ENCODE measurements around the gene HDAC1. TPM values are rescaled to one million over a fixed set of nuclear protein-coding genes. Genes with fewer than 3 reads are reported as not detected.
"Not testable (repeated sequence)": the region's sequence is repeated elsewhere in the genome, so short reads cannot be mapped to it uniquely, and the experiment has no call there.

The HDAC1 gene
- total RNA-seq, 1 donor from 2014 or later, result 29.9 TPM

GRCh38 chr1:32338637-32339145, 46.8 kb downstream of the HDAC1 start:
- DNase-seq (ENCODE audit: low spot score), result no peak

GRCh38 chr1:32339363-32339978, 47.6 kb downstream of the HDAC1 start:
- DNase-seq (ENCODE audit: low spot score), result no peak
- intact Hi-C loops (cut with DNase I), result no loop called here

More at GRCh38 chr1:32338637-32339145, 46.8 kb downstream of the HDAC1 start:
- intact Hi-C loops (cut with DNase I), result no loop called here

- intact Hi-C loops (cut with DNase I), result no loop called here
- DNase-seq (ENCODE audit: low spot score), result no peak
Measured at GRCh38 chr1:32341186-32341757, 49.4 kb downstream of the HDAC1 start.

GRCh38 chr1:32341971-32342370, 50.1 kb downstream of the HDAC1 start:
- intact Hi-C loops (cut with DNase I), result no loop called here
- no peak for DNase-seq (ENCODE audit: low spot score)

- intact Hi-C loops (cut with DNase I), result no loop called here
- no peak for DNase-seq (ENCODE audit: low spot score)
Measured at GRCh38 chr1:32342704-32343103, 50.8 kb downstream of the HDAC1 start.

GRCh38 chr1:32345289-32345827, 53.5 kb downstream of the HDAC1 start:
- no peak for DNase-seq (ENCODE audit: low spot score)
- intact Hi-C loops (cut with DNase I), result no loop called here

- no peak for DNase-seq (ENCODE audit: low spot score)
- intact Hi-C loops (cut with DNase I), result no loop called here
Measured at GRCh38 chr1:32346532-32347157, 54.8 kb downstream of the HDAC1 start.

GRCh38 chr1:32349211-32349708, 57.4 kb downstream of the HDAC1 start:
- intact Hi-C loops (cut with DNase I), result no loop called here
- DNase-seq (ENCODE audit: low spot score), result peak; percentile 87

GRCh38 chr1:32350785-32351398, 59.0 kb downstream of the HDAC1 start:
- DNase-seq (ENCODE audit: low spot score), result peak; percentile 88
- intact Hi-C loops (cut with DNase I), result no loop called here

- intact Hi-C loops (cut with DNase I), result no loop called here
- peak; percentile 97 for DNase-seq (ENCODE audit: low spot score)
Measured at GRCh38 chr1:32351399-32352238, 59.7 kb downstream of the HDAC1 start.

GRCh38 chr1:32352239-32352745, 60.4 kb downstream of the HDAC1 start:
- DNase-seq (ENCODE audit: low spot score), result no peak

GRCh38 chr1:32352831-32353383, 61.0 kb downstream of the HDAC1 start:
- no peak for DNase-seq (ENCODE audit: low spot score)
- intact Hi-C loops (cut with DNase I), result no loop called here

More at GRCh38 chr1:32352239-32352745, 60.4 kb downstream of the HDAC1 start:
- intact Hi-C loops (cut with DNase I), result no loop called here

GRCh38 chr1:32353431-32353830, 61.5 kb downstream of the HDAC1 start:
- intact Hi-C loops (cut with DNase I), result no loop called here
- no peak for DNase-seq (ENCODE audit: low spot score)

GRCh38 chr1:32353886-32354570, 62.1 kb downstream of the HDAC1 start:
- DNase-seq (ENCODE audit: low spot score), result no peak
- intact Hi-C loops (cut with DNase I), result no loop called here

GRCh38 chr1:32355778-32356177, 63.9 kb downstream of the HDAC1 start:
- intact Hi-C loops (cut with DNase I); DNase-seq (ENCODE audit: low spot score): not testable (repeated sequence)

GRCh38 chr1:32356478-32356877, 64.6 kb downstream of the HDAC1 start:
- intact Hi-C loops (cut with DNase I), result no loop called here

GRCh38 chr1:32357614-32358013, 65.7 kb downstream of the HDAC1 start:
- DNase-seq (ENCODE audit: low spot score), result no peak
- intact Hi-C loops (cut with DNase I), result no loop called here

More at GRCh38 chr1:32356478-32356877, 64.6 kb downstream of the HDAC1 start:
- DNase-seq (ENCODE audit: low spot score), result no peak

- no peak for DNase-seq (ENCODE audit: low spot score)
- intact Hi-C loops (cut with DNase I), result no loop called here
Measured at GRCh38 chr1:32358435-32358834, 66.6 kb downstream of the HDAC1 start.

Data from cardiac septum (tissue), 1 donor.